ENCODE results near the gene EFNA4.
A peak's percentile ranks its signal among the peaks of the same experiment; 100 is the strongest.

The EFNA4 gene

DNA sequence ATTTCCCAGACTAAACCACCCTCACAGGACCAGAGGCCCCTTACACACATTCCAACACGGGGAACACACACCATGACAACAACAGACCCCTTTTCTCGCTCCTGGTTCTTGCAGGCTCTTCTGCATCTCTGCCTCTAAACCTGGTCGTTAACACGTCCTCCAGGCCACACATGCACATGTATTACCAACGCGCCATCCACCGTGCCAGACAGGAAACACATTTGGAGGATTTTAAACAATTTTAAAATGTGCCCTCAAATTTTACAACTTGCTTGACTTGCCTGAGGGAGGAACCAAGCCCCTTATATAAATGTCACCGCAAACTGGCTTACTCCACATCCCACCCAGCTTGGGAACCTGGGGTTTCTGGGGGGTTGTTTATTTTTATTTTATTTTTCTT is 47.3 kb downstream of the EFNA4 start:
- no peak for TF ChIP-seq GATA2 (IDR thresholded peaks at IDR 0.05; ENCODE audit: low read depth, low read length)
- no peak for TF ChIP-seq GATA3 (IDR thresholded peaks at IDR 0.05; ENCODE audit: low read depth, low read length)

GRCh38 chr1:155113450-155113980 is 50.0 kb downstream of the EFNA4 start:
- TF ChIP-seq GATA2 (IDR thresholded peaks at IDR 0.05; ENCODE audit: low read depth, low read length) (no peak), GATA3 (IDR thresholded peaks at IDR 0.05; ENCODE audit: low read depth, low read length) (no peak)

GRCh38 chr1:155116113-155116764 is 52.7 kb downstream of the EFNA4 start:
- TF ChIP-seq GATA3 (IDR thresholded peaks at IDR 0.05; ENCODE audit: low read depth, low read length) (no peak), GATA2 (IDR thresholded peaks at IDR 0.05; ENCODE audit: low read depth, low read length) (no peak)

DNA sequence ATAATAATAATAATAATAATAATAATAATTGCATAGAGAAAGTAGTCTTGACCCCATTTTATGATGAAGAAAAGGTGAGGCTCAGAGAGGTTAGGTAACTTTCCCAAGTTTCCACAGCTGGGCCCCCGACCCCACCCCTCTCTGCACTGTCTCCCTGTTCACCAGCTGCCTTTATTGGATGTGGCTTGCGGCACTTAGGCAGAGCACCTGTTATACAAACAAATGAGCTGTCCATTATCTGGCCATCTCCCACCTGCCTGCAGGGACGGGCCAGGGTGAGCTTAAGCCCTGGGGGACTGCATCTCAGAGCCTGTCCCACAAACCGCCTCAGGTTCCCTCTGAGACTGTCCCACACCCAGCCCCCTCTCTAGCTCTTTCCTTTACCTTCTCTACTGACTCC is 54.1 kb downstream of the EFNA4 start:
- TF ChIP-seq GATA2 (IDR thresholded peaks at IDR 0.05; ENCODE audit: low read depth, low read length) = peak; percentile 20; the same call in 1 of the 2 replicates
- TF ChIP-seq GATA3 (IDR thresholded peaks at IDR 0.05; ENCODE audit: low read depth, low read length) = no peak
